SK-N-SH (cell line): ENCODE results near the gene TRPV5. TPM values are rescaled to one million over a fixed set of nuclear protein-coding genes. Genes with fewer than 3 reads are reported as not detected.

Experiments used
- CTCF ChIA-PET: fragments of 300-600, 350-600 bp; formaldehyde crosslinking; extraction: SDS; loops from one replicate; lab custom pipeline; 2021; lab: Yijun Ruan, JAX
- POLR2A ChIA-PET: fragments of 350-600 bp; sonication (Branson Sonifier 250); formaldehyde crosslinking; extraction: SDS; loops from one replicate; lab custom pipeline; 2020; ENCODE audit warnings: antibody characterized with exemption, inconsistent platforms; lab: Yijun Ruan, JAX
- DNase-seq: peaks from one replicate; pipeline ENCODE4 v3.0.0; 2012
- H2AFZ ChIP-seq: fragments of 200-600 bp; sonication (generic); 2 replicates; pipeline ENCODE4 v1.8.1; 2016; ENCODE audit warnings: antibody characterized with exemption, mild to moderate bottlenecking, low read depth
- H3F3A ChIP-seq: fragments of 200-600 bp; sonication (generic); replicated peaks from 2 replicates; pipeline ENCODE3; 2016; ENCODE audit warnings: antibody characterized with exemption, mild to moderate bottlenecking; ENCODE audit not compliant: insufficient read depth
- H3K27ac ChIP-seq, 2 experiments: fragments of 200-500 bp in 1 of 2; fragments of 200-600 bp in 1 of 2; sonication (Bioruptor generic) in 1 of 2; sonication (generic), shearing (Covaris generic) in 1 of 2; 2 replicates each; pipeline versions ENCODE4 v1.5.1 to v1.6.1; 2014 to 2016; ENCODE audit warnings: low read depth in 2 of 2, inconsistent platforms in 1 of 2, low read length in 1 of 2, mild to moderate bottlenecking in 1 of 2, mixed read lengths in 1 of 2
- H3K27me3 ChIP-seq: fragments of 200-600 bp; sonication (generic), shearing (Covaris generic); 2 replicates; pipeline ENCODE4 v1.6.1; 2016; ENCODE audit warnings: mixed run types; ENCODE audit not compliant: insufficient read depth
- H3K36me3 ChIP-seq, 2 experiments: fragments of 200-500 bp in 1 of 2; fragments of 200-600 bp in 1 of 2; sonication (Bioruptor generic) in 1 of 2; sonication (generic) in 1 of 2; replicated peaks in 1 of 2; 2 replicates each; pipeline versions ENCODE3 to v1.5.1; 2014 to 2016; ENCODE audit warnings: low read length in 1 of 2, mild to moderate bottlenecking in 1 of 2; ENCODE audit not compliant: insufficient read depth in 2 of 2, control insufficient read depth in 1 of 2
- H3K4me1 ChIP-seq, 2 experiments: fragments of 200-500 bp in 1 of 2; fragments of 200-600 bp in 1 of 2; sonication (Bioruptor generic) in 1 of 2; sonication (generic), shearing (Covaris generic) in 1 of 2; 2 replicates each; pipeline versions ENCODE4 v1.5.1 to v1.6.1; 2014 to 2016; ENCODE audit warnings: low read depth in 1 of 2, low read length in 1 of 2, mixed run types in 1 of 2; ENCODE audit not compliant: insufficient read depth in 2 of 2, control insufficient read depth in 1 of 2
- H3K4me2 ChIP-seq: fragments of 200-600 bp; sonication (generic), shearing (Covaris generic); 2 replicates; pipeline ENCODE4 v1.6.1; 2017; ENCODE audit warnings: mixed run types
- H3K4me3 ChIP-seq, 2 experiments: fragments of 200-500 bp in 1 of 2; fragments of 200-600 bp in 1 of 2; sonication (Bioruptor generic) in 1 of 2; sonication (generic), shearing (Covaris generic) in 1 of 2; 2 replicates each; pipeline versions ENCODE4 v1.5.1 to v1.8.1; 2014 to 2016; ENCODE audit warnings: low read depth in 2 of 2, inconsistent platforms in 1 of 2, low read length in 1 of 2, mild to moderate bottlenecking in 1 of 2, mixed read lengths in 1 of 2, moderate library complexity in 1 of 2
- H3K79me2 ChIP-seq: fragments of 200-600 bp; sonication (generic); 2 replicates; pipeline ENCODE4 v1.8.1; 2017; ENCODE audit warnings: mild to moderate bottlenecking; ENCODE audit not compliant: insufficient read depth
- H3K9ac ChIP-seq: fragments of 200-600 bp; sonication (generic); 2 replicates; pipeline ENCODE4 v1.6.1; 2017; ENCODE audit warnings: mixed run types
- H3K9me2 ChIP-seq: fragments of 200-600 bp; sonication (generic); 2 replicates; pipeline ENCODE4 v1.6.1; 2017; ENCODE audit warnings: mixed run types
- H3K9me3 ChIP-seq: fragments of 200-600 bp; sonication (generic); 2 replicates; pipeline ENCODE4 v1.6.1; 2017; ENCODE audit warnings: mixed run types, mild to moderate bottlenecking, moderate library complexity
- H4K20me1 ChIP-seq: fragments of 200-600 bp; sonication (generic); 2 replicates; pipeline ENCODE4 v1.6.1; 2017; ENCODE audit warnings: mild to moderate bottlenecking, mixed run types; ENCODE audit not compliant: insufficient read depth
- EP300 ChIP-seq, 2 experiments: IDR thresholded peaks; 2 replicates each; pipeline versions ENCODE4 v1.4.0 to v1.6.1; 2012; ENCODE audit warnings: borderline replicate concordance in 1 of 2, low read depth in 1 of 2, low read length in 1 of 2
- EZH2phosphoT487 ChIP-seq: fragments of 200-600 bp; sonication (generic); IDR thresholded peaks from 2 replicates; pipeline ENCODE4 v1.6.1; 2017; ENCODE audit warnings: low read depth, mixed run types, mild to moderate bottlenecking, antibody characterized with exemption, moderate library complexity, borderline replicate concordance
- FOXM1 ChIP-seq: IDR thresholded peaks from 2 replicates; pipeline ENCODE4 v1.4.0; 2012; ENCODE audit warnings: low read depth, mild to moderate bottlenecking
- GABPA ChIP-seq: IDR thresholded peaks from 2 replicates; pipeline ENCODE4 v1.4.0; 2012; ENCODE audit warnings: low read depth, mild to moderate bottlenecking
- JUND ChIP-seq: IDR thresholded peaks from 2 replicates; pipeline ENCODE4 v1.4.0; 2012
- MEF2A ChIP-seq: IDR thresholded peaks from 2 replicates; pipeline ENCODE4 v1.4.0; 2012; ENCODE audit warnings: low read depth, borderline replicate concordance
- MXI1 ChIP-seq: IDR thresholded peaks from 2 replicates; pipeline ENCODE4 v1.6.1; 2012; ENCODE audit warnings: mild to moderate bottlenecking, low read depth, low read length, improper control_type of control experiment
- RAD21 ChIP-seq: IDR thresholded peaks from 2 replicates; pipeline ENCODE4 v1.6.1; 2012; ENCODE audit warnings: mild to moderate bottlenecking, low read length
- RCOR1 ChIP-seq: fragments of 150-350 bp; IDR thresholded peaks from 2 replicates; pipeline ENCODE4 v1.6.1; 2017; ENCODE audit warnings: antibody characterized with exemption, low read length
- RFX5 ChIP-seq: IDR thresholded peaks from 2 replicates; pipeline ENCODE4 v1.6.1; 2012; ENCODE audit warnings: mild to moderate bottlenecking, improper control_type of control experiment, low read length
- RXRA ChIP-seq: IDR thresholded peaks from 2 replicates; pipeline ENCODE4 v1.4.0; 2012; ENCODE audit warnings: low read depth, mild to moderate bottlenecking, borderline replicate concordance
- SIN3A ChIP-seq: IDR thresholded peaks from 2 replicates; pipeline ENCODE4 v1.6.1; 2012; ENCODE audit warnings: low read depth, mild to moderate bottlenecking, low read length, moderate library complexity, borderline replicate concordance
- SMC3 ChIP-seq: IDR thresholded peaks from 2 replicates; pipeline ENCODE4 v1.6.1; 2012; ENCODE audit warnings: low read depth, low read length, improper control_type of control experiment
- TCF12 ChIP-seq: IDR thresholded peaks from 2 replicates; pipeline ENCODE4 v1.4.0; 2012
- YY1 ChIP-seq: IDR thresholded peaks from 2 replicates; pipeline ENCODE4 v1.4.0; 2012; ENCODE audit warnings: low read depth, mild to moderate bottlenecking
- WGBS: methylation state at CpG from one replicate; pipeline ENCODE4 v1.1.6; 2017; ENCODE audit warnings: low lambda C conversion rate; 5-methylcytosine and 5-hydroxymethylcytosine counted together
- polyA plus RNA-seq, 3 experiments: library from polyadenylated mRNA; depleted of rRNA; stranded (reverse); fragments of >200 nt; gene quantifications; 2 replicates each; pipeline ENCODE4 v1.2.3, GENCODE V29; 2012
- TF ChIP-seq, protein P1 (sequence below): IDR thresholded peaks from 2 replicates; pipeline ENCODE4 v1.4.0; 2012; ENCODE audit warnings: low read depth
- TF ChIP-seq, protein P2 (sequence below): fragments of 150-350 bp; IDR thresholded peaks from 2 replicates; pipeline ENCODE4 v1.6.1; 2016; ENCODE audit warnings: mild to moderate bottlenecking, low read depth, low read length
- TF ChIP-seq, protein P3 (sequence below): IDR thresholded peaks from 2 replicates; pipeline ENCODE4 v1.4.0; 2012; ENCODE audit warnings: low read depth, borderline replicate concordance
- TF ChIP-seq, protein P4 (sequence below): IDR thresholded peaks from 2 replicates; pipeline ENCODE4 v1.4.0; 2012; ENCODE audit warnings: low read depth, borderline replicate concordance
- TF ChIP-seq, protein P5 (sequence below): fragments of 150-350 bp; IDR thresholded peaks from 2 replicates; pipeline ENCODE4 v1.6.1; 2017; ENCODE audit warnings: antibody characterized with exemption, low read length, low read depth, borderline replicate concordance
- TF ChIP-seq, protein P6 (sequence below): fragments of 200-600 bp; sonication (generic); IDR thresholded peaks from 2 replicates; pipeline ENCODE4 v1.6.1; 2017; ENCODE audit warnings: antibody characterized with exemption, mild to moderate bottlenecking, moderate library complexity
- TF ChIP-seq, protein P7 (sequence below): IDR thresholded peaks from 2 replicates; pipeline ENCODE4; 2012

Gene TRPV5
- polyA plus RNA-seq, 1 of the 3 experiments (the other 2 are of a cell fraction) = not detected

DNA sequence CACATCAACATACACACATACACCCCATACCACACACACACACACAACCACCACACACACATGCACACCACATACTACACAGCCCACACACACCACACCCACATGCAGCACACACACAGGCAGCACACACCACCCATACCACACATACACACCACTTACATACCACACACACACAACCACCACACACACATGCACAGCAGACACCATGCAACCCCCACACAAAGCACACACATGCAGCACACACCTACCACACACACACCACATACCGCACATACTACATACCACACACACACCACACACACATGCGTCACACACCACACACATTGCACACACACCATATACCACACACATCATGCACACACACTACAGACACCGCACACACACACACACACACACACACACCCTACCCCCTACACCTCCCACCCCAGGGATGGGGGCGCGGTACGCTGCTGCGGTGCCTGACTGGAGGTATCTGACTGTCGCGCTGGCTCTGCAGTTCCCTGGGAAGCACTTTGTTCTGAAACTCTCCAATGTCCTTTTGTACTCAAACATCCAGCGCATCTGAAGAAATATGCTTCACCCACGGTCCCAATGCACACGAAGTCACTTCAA lies 42.6 kb downstream of the TRPV5 start (continued):
- TF ChIP-seq SIN3A (no peak), RCOR1 (no peak), EZH2phosphoT487 (no peak), TCF12 (no peak), JUND (no peak), GABPA (no peak), RXRA (no peak), SMC3 (no peak)
- TF ChIP-seq, protein P1, sequence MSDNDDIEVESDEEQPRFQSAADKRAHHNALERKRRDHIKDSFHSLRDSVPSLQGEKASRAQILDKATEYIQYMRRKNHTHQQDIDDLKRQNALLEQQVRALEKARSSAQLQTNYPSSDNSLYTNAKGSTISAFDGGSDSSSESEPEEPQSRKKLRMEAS = no peak
- TF ChIP-seq, protein P2, sequence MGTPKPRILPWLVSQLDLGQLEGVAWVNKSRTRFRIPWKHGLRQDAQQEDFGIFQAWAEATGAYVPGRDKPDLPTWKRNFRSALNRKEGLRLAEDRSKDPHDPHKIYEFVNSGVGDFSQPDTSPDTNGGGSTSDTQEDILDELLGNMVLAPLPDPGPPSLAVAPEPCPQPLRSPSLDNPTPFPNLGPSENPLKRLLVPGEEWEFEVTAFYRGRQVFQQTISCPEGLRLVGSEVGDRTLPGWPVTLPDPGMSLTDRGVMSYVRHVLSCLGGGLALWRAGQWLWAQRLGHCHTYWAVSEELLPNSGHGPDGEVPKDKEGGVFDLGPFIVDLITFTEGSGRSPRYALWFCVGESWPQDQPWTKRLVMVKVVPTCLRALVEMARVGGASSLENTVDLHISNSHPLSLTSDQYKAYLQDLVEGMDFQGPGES = no peak
- TF ChIP-seq, protein P3, sequence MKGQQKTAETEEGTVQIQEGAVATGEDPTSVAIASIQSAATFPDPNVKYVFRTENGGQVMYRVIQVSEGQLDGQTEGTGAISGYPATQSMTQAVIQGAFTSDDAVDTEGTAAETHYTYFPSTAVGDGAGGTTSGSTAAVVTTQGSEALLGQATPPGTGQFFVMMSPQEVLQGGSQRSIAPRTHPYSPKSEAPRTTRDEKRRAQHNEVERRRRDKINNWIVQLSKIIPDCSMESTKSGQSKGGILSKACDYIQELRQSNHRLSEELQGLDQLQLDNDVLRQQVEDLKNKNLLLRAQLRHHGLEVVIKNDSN = no peak

DNA sequence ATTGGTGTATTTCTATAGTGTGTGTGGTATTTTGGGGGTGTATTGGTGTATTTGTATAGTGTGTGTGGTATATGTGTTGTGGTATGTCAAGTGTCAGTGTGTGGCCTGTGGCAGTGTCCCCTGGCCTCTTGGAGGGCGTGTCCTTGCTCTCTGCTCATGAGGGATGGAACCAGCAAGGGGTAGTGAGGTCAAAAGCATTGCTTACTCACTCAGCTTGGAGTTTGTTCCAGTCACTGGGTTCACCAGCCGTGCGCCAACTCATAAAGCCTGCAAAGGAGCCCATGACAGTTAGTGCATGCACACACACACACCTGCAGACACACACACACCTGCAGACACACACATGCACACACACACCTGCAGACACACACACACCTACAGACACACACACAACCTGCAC lies 43.7 kb downstream of the TRPV5 start:
- no peaks in the 10 kb centered on the region for H3K36me3 ChIP-seq
- ChIA-PET POLR2A (no interaction called here), CTCF (no interaction called here)
- no peaks in the 10 kb centered on the region for H3K9me3 ChIP-seq
- H3K9me2 ChIP-seq = no peaks in the 10 kb centered on the region
- H3F3A ChIP-seq = no peaks in the 10 kb centered on the region
- no peak overlapping the region for H3K27ac ChIP-seq
- WGBS = 44% methylated on average over 3 of the region's 3 CpGs
- no peak overlapping the region for H3K4me2 ChIP-seq
- H3K27me3 ChIP-seq = peaks cover 15% of the 10 kb centered on the region
- no peaks in the 10 kb centered on the region for H3K4me1 ChIP-seq
- no peaks in the 10 kb centered on the region for H3K79me2 ChIP-seq
- no peak overlapping the region for H3K9ac ChIP-seq
- no peaks in the 10 kb centered on the region for H4K20me1 ChIP-seq
- no peak overlapping the region for H2AFZ ChIP-seq
- no peak for DNase-seq
- TF ChIP-seq FOXM1 = no peak
- no peak for TF ChIP-seq MEF2A
- no peak for TF ChIP-seq RAD21
- TF ChIP-seq TCF12 = no peak
- no peak for TF ChIP-seq RCOR1
- TF ChIP-seq, protein P4, sequence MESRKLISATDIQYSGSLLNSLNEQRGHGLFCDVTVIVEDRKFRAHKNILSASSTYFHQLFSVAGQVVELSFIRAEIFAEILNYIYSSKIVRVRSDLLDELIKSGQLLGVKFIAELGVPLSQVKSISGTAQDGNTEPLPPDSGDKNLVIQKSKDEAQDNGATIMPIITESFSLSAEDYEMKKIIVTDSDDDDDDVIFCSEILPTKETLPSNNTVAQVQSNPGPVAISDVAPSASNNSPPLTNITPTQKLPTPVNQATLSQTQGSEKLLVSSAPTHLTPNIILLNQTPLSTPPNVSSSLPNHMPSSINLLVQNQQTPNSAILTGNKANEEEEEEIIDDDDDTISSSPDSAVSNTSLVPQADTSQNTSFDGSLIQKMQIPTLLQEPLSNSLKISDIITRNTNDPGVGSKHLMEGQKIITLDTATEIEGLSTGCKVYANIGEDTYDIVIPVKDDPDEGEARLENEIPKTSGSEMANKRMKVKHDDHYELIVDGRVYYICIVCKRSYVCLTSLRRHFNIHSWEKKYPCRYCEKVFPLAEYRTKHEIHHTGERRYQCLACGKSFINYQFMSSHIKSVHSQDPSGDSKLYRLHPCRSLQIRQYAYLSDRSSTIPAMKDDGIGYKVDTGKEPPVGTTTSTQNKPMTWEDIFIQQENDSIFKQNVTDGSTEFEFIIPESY = no peak
- TF ChIP-seq RFX5 = no peak
- TF ChIP-seq YY1 = no peak
- no peak for TF ChIP-seq EP300 (IDR thresholded peaks at IDR 0.05; ENCODE audit: borderline replicate concordance in 1 of 2, low read depth in 1 of 2, low read length in 1 of 2)
- no peak for TF ChIP-seq JUND
- TF ChIP-seq MXI1 = no peak
- TF ChIP-seq, protein P5, sequence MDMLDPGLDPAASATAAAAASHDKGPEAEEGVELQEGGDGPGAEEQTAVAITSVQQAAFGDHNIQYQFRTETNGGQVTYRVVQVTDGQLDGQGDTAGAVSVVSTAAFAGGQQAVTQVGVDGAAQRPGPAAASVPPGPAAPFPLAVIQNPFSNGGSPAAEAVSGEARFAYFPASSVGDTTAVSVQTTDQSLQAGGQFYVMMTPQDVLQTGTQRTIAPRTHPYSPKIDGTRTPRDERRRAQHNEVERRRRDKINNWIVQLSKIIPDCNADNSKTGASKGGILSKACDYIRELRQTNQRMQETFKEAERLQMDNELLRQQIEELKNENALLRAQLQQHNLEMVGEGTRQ = no peak
- TF ChIP-seq RXRA = no peak
- TF ChIP-seq, protein P6, sequence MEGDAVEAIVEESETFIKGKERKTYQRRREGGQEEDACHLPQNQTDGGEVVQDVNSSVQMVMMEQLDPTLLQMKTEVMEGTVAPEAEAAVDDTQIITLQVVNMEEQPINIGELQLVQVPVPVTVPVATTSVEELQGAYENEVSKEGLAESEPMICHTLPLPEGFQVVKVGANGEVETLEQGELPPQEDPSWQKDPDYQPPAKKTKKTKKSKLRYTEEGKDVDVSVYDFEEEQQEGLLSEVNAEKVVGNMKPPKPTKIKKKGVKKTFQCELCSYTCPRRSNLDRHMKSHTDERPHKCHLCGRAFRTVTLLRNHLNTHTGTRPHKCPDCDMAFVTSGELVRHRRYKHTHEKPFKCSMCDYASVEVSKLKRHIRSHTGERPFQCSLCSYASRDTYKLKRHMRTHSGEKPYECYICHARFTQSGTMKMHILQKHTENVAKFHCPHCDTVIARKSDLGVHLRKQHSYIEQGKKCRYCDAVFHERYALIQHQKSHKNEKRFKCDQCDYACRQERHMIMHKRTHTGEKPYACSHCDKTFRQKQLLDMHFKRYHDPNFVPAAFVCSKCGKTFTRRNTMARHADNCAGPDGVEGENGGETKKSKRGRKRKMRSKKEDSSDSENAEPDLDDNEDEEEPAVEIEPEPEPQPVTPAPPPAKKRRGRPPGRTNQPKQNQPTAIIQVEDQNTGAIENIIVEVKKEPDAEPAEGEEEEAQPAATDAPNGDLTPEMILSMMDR = no peak
- TF ChIP-seq, protein P7, sequence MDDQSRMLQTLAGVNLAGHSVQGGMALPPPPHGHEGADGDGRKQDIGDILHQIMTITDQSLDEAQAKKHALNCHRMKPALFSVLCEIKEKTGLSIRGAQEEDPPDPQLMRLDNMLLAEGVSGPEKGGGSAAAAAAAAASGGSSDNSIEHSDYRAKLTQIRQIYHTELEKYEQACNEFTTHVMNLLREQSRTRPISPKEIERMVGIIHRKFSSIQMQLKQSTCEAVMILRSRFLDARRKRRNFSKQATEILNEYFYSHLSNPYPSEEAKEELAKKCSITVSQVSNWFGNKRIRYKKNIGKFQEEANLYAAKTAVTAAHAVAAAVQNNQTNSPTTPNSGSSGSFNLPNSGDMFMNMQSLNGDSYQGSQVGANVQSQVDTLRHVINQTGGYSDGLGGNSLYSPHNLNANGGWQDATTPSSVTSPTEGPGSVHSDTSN = no peak
- TF ChIP-seq, protein P3 = no peak
- no peak for TF ChIP-seq SIN3A
- TF ChIP-seq, all 33 proteins: peak for 0
- no peak overlapping the region for H3K4me3 ChIP-seq
